ENCODE data around the gene S1PR2.

- TF ChIP-seq ZNF8 (CRISPR knock-in tag; IDR thresholded peaks at IDR 0.05) (no peak), ZFP3 (CRISPR knock-in tag; IDR thresholded peaks at IDR 0.05) (no peak), ARNTL (CRISPR knock-in tag; IDR thresholded peaks at IDR 0.05; ENCODE audit: borderline replicate concordance, low read depth) (no peak)
- TF ChIP-seq, protein P1, sequence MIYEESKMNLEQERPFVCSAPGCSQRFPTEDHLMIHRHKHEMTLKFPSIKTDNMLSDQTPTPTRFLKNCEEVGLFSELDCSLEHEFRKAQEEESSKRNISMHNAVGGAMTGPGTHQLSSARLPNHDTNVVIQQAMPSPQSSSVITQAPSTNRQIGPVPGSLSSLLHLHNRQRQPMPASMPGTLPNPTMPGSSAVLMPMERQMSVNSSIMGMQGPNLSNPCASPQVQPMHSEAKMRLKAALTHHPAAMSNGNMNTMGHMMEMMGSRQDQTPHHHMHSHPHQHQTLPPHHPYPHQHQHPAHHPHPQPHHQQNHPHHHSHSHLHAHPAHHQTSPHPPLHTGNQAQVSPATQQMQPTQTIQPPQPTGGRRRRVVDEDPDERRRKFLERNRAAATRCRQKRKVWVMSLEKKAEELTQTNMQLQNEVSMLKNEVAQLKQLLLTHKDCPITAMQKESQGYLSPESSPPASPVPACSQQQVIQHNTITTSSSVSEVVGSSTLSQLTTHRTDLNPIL (CRISPR knock-in tag; IDR thresholded peaks at IDR 0.05; ENCODE audit: low read depth): no peak
These were observed 38.4 kb upstream of the S1PR2 start for GRCh38 chr19:10269333-10270179.

Measured in SK-N-SH treated with all-trans-retinoic acid at 6 μM for 48 hours (cell line).